IPS DF 6.9 (cell line): ENCODE results near the gene RANBP10.

Experiments used
- DNase-seq: peaks from one replicate; pipeline ENCODE4 v3.0.0-alpha.2; 2013; ENCODE audit warnings: low read depth, low spot score
- H3K27ac ChIP-seq: one replicate; pipeline ENCODE4 v1.5.1; 2013; ENCODE audit warnings: low read length, control low read depth
- H3K27me3 ChIP-seq: 2 replicates; pipeline ENCODE4 v1.6.1; 2013; ENCODE audit warnings: mild to moderate bottlenecking, low read length; ENCODE audit not compliant: control insufficient read depth, insufficient read depth
- H3K36me3 ChIP-seq: 2 replicates; pipeline ENCODE4 v1.6.1; 2013; ENCODE audit warnings: low read length; ENCODE audit not compliant: control insufficient read depth, insufficient read depth
- H3K4me1 ChIP-seq: 2 replicates; pipeline ENCODE4 v1.6.1; 2013; ENCODE audit warnings: low read length; ENCODE audit not compliant: control insufficient read depth, insufficient read depth
- H3K4me3 ChIP-seq: 2 replicates; pipeline ENCODE4 v1.5.1; 2013; ENCODE audit warnings: mild to moderate bottlenecking, low read length
- H3K9me3 ChIP-seq: 2 replicates; pipeline ENCODE4 v1.6.1; 2013; ENCODE audit warnings: low read length, inconsistent platforms; ENCODE audit not compliant: control insufficient read depth, insufficient read depth
- WGBS: extraction: QIAGEN DNeasy Blood & Tissue Kit; methylation state at CpG from one replicate; pipeline ENCODE4 v1.1.7; 2013; ENCODE audit warnings: mixed read lengths, missing lambda C conversion rate; ENCODE audit not compliant: insufficient read length, insufficient coverage; 5-methylcytosine and 5-hydroxymethylcytosine counted together

The RANBP10 gene

DNA sequence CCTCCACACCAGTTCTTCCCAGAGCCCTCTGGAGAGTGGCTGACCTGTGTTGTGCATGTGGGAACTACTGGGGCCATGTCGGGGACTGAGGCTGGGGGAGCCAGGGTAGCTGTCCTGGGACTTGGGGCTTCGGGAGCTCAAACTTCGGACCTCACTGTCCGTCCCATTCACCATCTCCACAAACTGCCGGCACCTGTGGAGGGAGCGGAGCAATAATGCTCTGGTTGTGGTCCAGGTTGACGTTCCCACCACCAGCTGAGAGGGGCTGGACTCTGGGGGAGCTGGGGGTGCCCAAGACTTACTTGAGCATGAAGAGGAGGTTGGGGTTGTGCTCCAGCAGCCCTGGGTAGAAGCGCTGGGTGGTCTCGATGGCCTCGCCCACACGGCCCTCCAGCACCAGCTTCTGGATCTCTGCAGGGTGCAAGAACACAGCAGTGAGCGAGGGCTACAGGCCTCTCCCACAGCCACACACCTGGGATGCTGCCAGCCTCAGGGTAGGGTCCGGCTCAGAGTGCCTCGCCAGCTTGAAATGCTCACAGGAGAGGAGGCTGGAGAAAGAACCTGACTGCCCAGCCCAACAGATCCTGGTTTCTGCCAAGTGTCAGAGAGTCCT, 76.6 kb downstream of the RANBP10 start:
- no peak for DNase-seq
- Histone ChIP-seq H3K36me3 (0 out of 2 replicates have a peak, but pooled peaks cover 18% of the 10 kb centered on the region), H3K4me1 (no peaks in the 10 kb centered on the region), H3K27ac (no peak overlapping the region), H3K4me3 (no peak overlapping the region), H3K9me3 (no peaks in the 10 kb centered on the region), H3K27me3 (no peaks in the 10 kb centered on the region)
- no CpG with 5 or more reads among the region's 14 CpGs for WGBS

DNA sequence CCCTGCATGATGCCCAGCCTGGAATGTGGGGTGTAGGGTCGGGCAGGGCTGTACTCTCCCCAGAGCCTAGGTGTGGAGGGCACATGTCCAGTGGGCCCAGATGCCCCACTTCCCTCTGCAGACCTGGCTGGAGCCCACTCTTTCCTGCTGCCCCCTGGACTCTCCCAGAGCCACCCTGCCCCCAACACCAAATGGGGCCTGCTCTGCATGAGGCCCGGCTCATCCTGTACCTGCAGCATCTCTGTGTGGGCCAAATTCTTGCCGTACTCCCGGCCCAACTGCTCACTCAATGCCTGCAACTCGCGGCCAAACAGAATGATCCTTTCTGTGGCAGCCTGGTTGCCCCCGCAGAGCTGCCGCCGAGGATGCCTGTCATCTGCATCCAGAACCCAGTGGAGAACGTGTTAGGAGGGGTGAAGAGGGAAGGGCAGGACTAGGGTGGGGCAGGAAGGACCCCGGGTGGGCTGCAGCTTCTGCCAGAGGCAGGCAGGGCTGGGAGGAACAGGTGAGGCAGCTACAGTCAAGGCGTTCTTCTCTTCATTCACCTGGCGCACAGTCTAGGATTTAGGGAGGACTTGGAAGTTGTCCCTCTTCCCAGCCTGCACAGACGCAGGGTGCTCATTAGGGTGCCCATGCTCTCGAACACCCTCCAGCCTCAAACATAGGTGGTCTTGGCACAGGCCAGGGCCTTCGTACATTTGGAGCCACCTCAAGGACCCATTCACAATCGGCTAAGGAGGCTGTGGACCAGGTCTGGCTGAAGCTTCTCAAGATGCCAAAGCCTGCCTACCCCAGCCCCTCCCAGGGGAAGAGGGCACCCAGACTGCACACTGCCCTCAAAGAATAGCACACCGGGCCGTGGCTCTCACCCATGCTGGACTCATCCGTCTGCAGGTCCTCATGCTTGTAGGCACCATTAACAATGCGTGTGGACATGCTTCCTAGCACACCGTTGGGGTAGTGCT, 78.6 kb downstream of the RANBP10 start:
- no peaks in the 10 kb centered on the region for H3K9me3 ChIP-seq
- H3K4me3 ChIP-seq: no peak overlapping the region
- H3K4me1 ChIP-seq: no peaks in the 10 kb centered on the region
- no peak overlapping the region for H3K27ac ChIP-seq
- no peaks in the 10 kb centered on the region for H3K27me3 ChIP-seq
- no peak for DNase-seq
- no CpG with 5 or more reads among the region's 22 CpGs for WGBS
- peaks cover 18% of the 10 kb centered on the region; the same call in 1 of the 2 replicates for H3K36me3 ChIP-seq

DNA sequence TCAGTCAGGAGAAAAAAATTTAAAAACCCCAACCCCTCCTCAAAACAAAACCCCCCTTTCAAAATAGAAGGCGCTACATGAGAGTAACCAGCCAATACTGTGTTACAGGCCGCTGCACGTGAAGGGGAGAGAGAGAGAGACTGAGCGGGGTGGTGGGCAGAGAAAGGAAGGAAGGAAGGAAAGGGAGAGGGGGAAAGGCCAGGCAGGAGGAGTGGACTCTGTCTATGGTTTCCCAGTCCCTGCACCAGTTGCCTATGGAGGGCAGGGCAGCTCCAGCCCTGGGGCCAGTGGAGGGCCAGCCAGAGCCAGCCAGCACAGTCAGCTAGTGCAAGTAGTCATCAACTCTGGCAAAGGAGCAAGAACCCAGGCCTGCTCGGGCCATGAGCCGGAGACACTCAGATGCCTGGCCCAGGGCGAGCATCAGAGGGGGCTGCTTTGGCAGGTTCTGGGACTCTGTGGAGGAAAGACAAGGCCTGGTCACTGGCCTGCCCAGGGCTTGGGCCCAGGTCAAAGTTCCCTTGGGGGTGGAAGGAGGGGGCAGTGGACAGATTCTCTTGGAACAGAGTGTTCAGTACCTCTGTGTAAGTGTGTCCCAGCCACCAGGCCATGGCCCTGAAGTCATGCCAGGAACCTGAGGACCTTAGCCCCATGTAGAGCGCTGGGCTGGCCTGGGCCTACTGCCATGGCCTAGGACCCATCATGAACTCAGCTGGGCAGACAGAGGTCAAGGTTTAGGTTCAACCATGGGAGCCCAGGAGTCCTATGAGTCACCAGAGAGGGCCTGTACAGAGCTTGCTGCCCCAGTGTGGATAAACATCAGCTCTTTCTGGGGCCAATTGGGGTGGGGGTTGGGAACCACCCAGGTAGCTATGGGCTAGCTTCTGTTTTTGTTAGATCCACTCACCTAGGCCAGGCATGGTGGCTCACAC, 80.0 kb downstream of the RANBP10 start:
- H3K27me3 ChIP-seq: no peaks in the 10 kb centered on the region
- H3K36me3 ChIP-seq: peaks cover 18% of the 10 kb centered on the region; the same call in 1 of the 2 replicates
- H3K27ac ChIP-seq: no peak overlapping the region
- WGBS: no CpG with 5 or more reads among the region's 8 CpGs
- H3K4me3 ChIP-seq: no peak overlapping the region
- DNase-seq: no peak
- no peaks in the 10 kb centered on the region for H3K4me1 ChIP-seq
- H3K9me3 ChIP-seq: no peaks in the 10 kb centered on the region

DNA sequence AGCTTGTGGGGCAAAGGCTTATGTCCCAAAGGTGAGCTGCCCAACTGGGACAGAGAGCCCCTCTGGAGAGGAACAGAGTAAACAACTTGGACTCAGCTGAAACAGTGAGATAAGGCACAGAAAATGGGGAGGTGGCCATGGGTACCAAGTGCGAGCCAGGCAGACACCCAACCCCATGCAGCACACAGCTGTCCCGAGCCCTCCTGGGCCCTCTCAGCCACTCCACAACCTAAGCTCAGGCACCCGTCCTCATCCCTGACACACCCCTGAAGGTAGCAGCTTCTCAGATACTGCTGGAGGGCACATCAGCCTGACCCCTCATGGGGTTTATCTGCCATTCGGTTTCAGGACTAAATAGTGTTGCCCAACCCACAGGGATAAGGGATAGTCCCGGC, 82.5 kb downstream of the RANBP10 start:
- H3K4me1 ChIP-seq: no peaks in the 10 kb centered on the region
- H3K27ac ChIP-seq: no peak overlapping the region
- DNase-seq: no peak
- H3K36me3 ChIP-seq: peaks cover under 1% of the 10 kb centered on the region; the same call in 1 of the 2 replicates
- no peaks in the 10 kb centered on the region for H3K9me3 ChIP-seq
- no peak overlapping the region for H3K4me3 ChIP-seq
- H3K27me3 ChIP-seq: no peaks in the 10 kb centered on the region
- WGBS: no CpG with 5 or more reads among the region's 5 CpGs

DNA sequence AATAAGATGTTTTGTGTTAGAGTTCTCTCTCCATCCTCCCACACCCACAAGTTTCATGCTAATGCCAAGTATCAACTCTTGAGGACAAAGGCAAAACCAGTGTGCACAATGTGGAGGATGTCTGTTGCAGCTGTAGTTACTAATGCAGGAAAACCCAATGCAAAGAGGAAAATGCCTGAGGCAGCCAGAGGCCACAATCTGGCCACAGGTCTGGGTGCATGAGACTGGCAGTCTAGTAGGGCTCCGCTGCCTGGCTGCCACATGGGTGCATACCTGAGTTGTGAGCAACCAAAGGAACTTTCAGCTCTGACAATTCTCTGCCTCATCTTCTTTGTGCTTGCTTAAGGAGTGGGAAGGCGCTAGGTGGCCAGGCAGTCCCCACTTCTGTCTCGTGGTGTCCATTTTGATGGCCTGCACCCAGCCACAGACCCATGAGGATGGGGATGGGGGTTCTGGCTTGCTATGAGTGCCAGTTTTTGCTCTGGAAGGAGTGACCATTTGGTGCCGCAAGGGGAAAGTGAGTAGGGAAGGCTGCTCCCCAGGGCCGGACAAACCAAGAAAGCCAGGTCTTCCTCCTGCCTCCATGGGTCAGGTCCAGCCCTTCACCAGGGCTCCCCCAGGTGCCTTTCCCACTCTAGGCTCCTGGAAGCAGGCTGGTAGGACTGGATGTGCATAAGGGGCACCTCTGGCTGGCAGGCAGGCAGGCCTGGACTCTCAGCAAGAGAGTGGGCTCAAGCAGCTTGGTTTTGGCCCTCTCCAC, 83.0 kb downstream of the RANBP10 start:
- no peak for DNase-seq
- Histone ChIP-seq H3K4me1 (no peaks in the 10 kb centered on the region), H3K27ac (no peak overlapping the region), H3K27me3 (no peaks in the 10 kb centered on the region), H3K4me3 (no peak overlapping the region), H3K9me3 (no peaks in the 10 kb centered on the region), H3K36me3 (no peaks in the 10 kb centered on the region; the same call in 1 of the 2 replicates)
- no CpG with 5 or more reads among the region's 5 CpGs for whole genome bisulfite sequencing

DNA sequence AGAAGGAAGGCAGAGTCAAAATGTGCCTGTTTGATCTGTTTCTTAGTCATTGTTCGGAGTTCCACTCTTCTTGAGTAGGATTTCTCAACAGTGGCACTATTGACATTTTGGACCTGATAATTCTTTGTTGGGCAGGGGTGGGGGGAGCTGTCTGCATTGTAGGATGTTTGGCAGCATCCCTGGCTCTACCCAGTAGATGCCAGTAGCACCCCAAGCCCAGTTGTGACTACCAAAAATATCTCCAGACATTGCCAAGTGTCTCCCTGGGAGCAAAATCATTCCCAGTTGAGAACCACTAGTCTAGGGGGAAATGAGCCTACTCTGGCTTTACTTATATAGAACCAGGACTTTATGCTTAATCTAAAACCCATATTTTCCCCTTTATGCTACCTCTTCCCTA, 86.1 kb downstream of the RANBP10 start:
- H3K36me3 ChIP-seq: no peaks in the 10 kb centered on the region; the same call in 1 of the 2 replicates
- H3K9me3 ChIP-seq: no peaks in the 10 kb centered on the region
- DNase-seq: no peak
- no peaks in the 10 kb centered on the region for H3K4me1 ChIP-seq
- WGBS: no CpG with 5 or more reads among the region's 1 CpG
- H3K4me3 ChIP-seq: no peak overlapping the region
- H3K27me3 ChIP-seq: no peaks in the 10 kb centered on the region
- no peak overlapping the region for H3K27ac ChIP-seq

DNA sequence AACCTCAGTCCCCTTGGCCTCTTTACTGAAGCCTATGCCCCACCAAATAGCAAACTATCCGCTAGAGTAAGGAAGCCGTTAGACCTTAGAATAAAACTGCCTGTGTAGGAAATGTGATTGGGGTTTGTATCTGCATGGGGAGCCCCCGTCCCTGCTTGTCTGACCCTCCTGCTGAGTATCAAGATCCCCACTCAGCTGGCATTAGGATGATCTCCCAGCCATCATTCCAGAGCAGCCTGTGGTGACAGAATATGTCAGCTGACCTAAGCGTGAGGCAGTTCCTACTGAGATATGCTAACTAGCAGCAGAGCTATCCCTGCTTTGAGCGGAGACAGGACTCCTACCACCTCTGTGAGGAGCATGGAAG, 86.6 kb downstream of the RANBP10 start:
- no CpG with 5 or more reads among the region's 5 CpGs for WGBS
- Histone ChIP-seq H3K27me3 (no peaks in the 10 kb centered on the region), H3K9me3 (no peaks in the 10 kb centered on the region), H3K27ac (no peak overlapping the region), H3K4me1 (no peaks in the 10 kb centered on the region), H3K36me3 (no peaks in the 10 kb centered on the region; the same call in 1 of the 2 replicates), H3K4me3 (peak overlapping the region; percentile 88; the same call in 1 of the 2 replicates)
- no peak for DNase-seq

DNA sequence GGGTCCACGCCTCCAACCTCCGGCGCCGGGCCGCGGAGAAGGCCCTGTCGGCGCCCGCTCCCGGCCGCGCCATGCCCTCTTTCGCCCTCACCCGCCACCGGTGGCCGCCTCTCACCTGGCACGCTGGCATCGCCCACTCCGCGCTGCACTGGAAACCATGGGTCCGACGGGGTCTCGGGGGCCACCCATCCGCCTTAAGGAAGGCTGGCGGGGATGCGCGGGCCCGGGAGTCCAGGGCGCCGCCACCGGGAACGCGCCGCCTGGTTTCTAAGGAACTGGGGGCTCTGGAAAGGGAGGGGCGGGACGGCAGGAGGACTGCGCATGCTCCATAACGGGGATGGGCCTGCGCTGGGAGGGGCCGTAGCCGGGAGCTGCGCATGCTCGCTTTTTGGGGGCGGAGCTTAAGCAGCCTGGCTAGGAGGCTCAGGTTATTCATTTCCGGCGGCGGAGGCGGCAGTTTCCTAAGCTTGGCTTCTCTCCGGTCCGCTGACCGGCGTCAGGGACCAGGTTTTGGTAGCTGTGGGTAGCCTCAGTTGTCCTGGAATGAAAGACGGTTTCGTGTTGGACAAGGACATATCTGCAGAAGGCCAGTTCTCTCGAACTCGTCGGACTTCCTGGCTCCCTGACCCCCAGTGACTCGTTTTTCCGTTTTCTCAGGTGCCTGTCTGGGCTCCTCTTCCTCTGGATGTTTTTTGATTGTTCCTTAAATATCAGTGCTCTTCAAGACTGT, 87.1 kb downstream of the RANBP10 start, which contains the start of gene GFOD2:
Gene GFOD2, minus strand, starts transcription at position 269 of the 730 bp plus-strand sequence. CDS start 33,601 bp downstream, outside the sequence.
- Histone ChIP-seq H3K27ac (no peak within 1 kb of the TSS), H3K4me3 (peak within 1 kb of the TSS; percentile 88), H3K27me3 (no peaks in the 10 kb centered on the region), H3K4me1 (no peaks in the 10 kb centered on the region), H3K9me3 (no peaks in the 10 kb centered on the region), H3K36me3 (no peaks in the 10 kb centered on the region; the same call in 1 of the 2 replicates)
- peak; percentile 90 for DNase-seq
- no CpG with 5 or more reads among the region's 59 CpGs for WGBS

DNA sequence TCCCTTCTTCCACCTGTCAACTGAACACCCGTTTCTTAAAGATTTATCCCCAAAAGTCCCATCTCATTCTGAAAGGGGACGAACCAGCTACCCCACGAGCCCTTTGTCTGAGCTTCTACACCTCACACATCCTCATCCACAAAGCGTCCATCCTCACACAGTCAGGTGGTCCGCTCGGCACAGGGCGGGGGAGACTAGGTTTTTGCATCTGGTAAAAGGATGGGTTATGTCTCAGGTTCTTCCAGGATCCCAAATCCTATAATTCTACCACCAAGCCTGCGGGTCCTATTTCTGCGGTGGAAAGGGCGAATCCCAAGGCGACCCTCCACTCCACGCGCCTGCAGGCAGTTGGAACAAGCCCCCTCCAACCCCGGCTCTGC, 87.7 kb downstream of the RANBP10 start:
- no peak for DNase-seq
- H3K27ac ChIP-seq: no peak overlapping the region
- no CpG with 5 or more reads among the region's 14 CpGs for WGBS

More for the DNA sequence above, 87.7 kb downstream of the RANBP10 start:
- H3K27me3 ChIP-seq: no peaks in the 10 kb centered on the region
- H3K4me3 ChIP-seq: peak overlapping the region; percentile 88
- H3K4me1 ChIP-seq: peaks cover 2% of the 10 kb centered on the region; the same call in 1 of the 2 replicates
- H3K9me3 ChIP-seq: no peaks in the 10 kb centered on the region
- H3K36me3 ChIP-seq: no peaks in the 10 kb centered on the region; the same call in 1 of the 2 replicates
